Mononuclear cell (primary cell): Measurements from ENCODE around the gene CELA2B. TPM values are rescaled to one million over a fixed set of nuclear protein-coding genes. Genes with fewer than 3 reads are reported as not detected.
"Not testable (repeated sequence)": the region's sequence is repeated elsewhere in the genome, so short reads cannot be mapped to it uniquely, and the experiment has no call there.

Experiments
- H3K27me3 ChIP-seq: 2 replicates; pipeline ENCODE4 v1.6.0; 2011; ENCODE audit warnings: low read length, control low read depth; ENCODE audit not compliant: insufficient read depth
- H3K4me1 ChIP-seq: 2 replicates; pipeline ENCODE4 v1.5.1; 2011; ENCODE audit warnings: mild to moderate bottlenecking, low read length, control low read depth; ENCODE audit not compliant: insufficient read depth
- H3K4me3 ChIP-seq: 2 replicates; pipeline ENCODE4 v1.5.1; 2011; ENCODE audit warnings: mild to moderate bottlenecking, low read length, moderate library complexity
- H3K9me3 ChIP-seq: 2 replicates; pipeline ENCODE4 v1.5.1; 2011; ENCODE audit warnings: low read depth, mild to moderate bottlenecking, control low read depth, low read length
- total RNA-seq: library from RNA; depleted of rRNA; stranded (reverse); fragments of >200 nt; gene quantifications from one replicate; pipeline ENCODE4 v1.2.3, GENCODE V29; 2012

Gene CELA2B
- total RNA-seq, 1 donor = not detected

GRCh38 chr1:15471067-15471466, 4.8 kb upstream of the CELA2B start:
- not testable (repeated sequence) for H3K27me3 ChIP-seq, H3K4me3 ChIP-seq, H3K4me1 ChIP-seq, H3K9me3 ChIP-seq

- not testable (repeated sequence) for H3K27me3 ChIP-seq, H3K9me3 ChIP-seq, H3K4me1 ChIP-seq, H3K4me3 ChIP-seq
Observed at GRCh38 chr1:15471723-15472122, 4.2 kb upstream of the CELA2B start.

- H3K27me3 ChIP-seq = no peaks in the 10 kb centered on the region
- H3K4me3 ChIP-seq = no peak overlapping the region
- no peaks in the 10 kb centered on the region for H3K4me1 ChIP-seq
- no peaks in the 10 kb centered on the region for H3K9me3 ChIP-seq
Observed at GRCh38 chr1:15472587-15472986, 3.3 kb upstream of the CELA2B start.

GRCh38 chr1:15476927-15477326, 1.0 kb downstream of the CELA2B start:
- Histone ChIP-seq H3K9me3 (no peaks in the 10 kb centered on the region), H3K27me3 (no peaks in the 10 kb centered on the region), H3K4me3 (no peak overlapping the region), H3K4me1 (no peaks in the 10 kb centered on the region)

- Histone ChIP-seq H3K4me1 (no peaks in the 10 kb centered on the region), H3K9me3 (no peaks in the 10 kb centered on the region), H3K4me3 (no peak overlapping the region), H3K27me3 (no peaks in the 10 kb centered on the region)
Observed at GRCh38 chr1:15477646-15478212, 1.8 kb downstream of the CELA2B start.

GRCh38 chr1:15479654-15480347, 3.9 kb downstream of the CELA2B start:
- Histone ChIP-seq H3K4me1 (no peaks in the 10 kb centered on the region), H3K9me3 (no peaks in the 10 kb centered on the region), H3K4me3 (no peak overlapping the region), H3K27me3 (no peaks in the 10 kb centered on the region)

- not testable (repeated sequence) for H3K9me3 ChIP-seq, H3K4me1 ChIP-seq, H3K27me3 ChIP-seq, H3K4me3 ChIP-seq
Observed at GRCh38 chr1:15482455-15482854, 6.6 kb downstream of the CELA2B start.

- not testable (repeated sequence) for H3K4me1 ChIP-seq, H3K27me3 ChIP-seq, H3K9me3 ChIP-seq, H3K4me3 ChIP-seq
Observed at GRCh38 chr1:15482983-15483543, 7.2 kb downstream of the CELA2B start.

GRCh38 chr1:15483971-15484370, 8.1 kb downstream of the CELA2B start:
- H3K9me3 ChIP-seq = no peaks in the 10 kb centered on the region
- H3K27me3 ChIP-seq = no peaks in the 10 kb centered on the region
- H3K4me3 ChIP-seq = no peak overlapping the region
- no peaks in the 10 kb centered on the region for H3K4me1 ChIP-seq

GRCh38 chr1:15484443-15484842, 8.5 kb downstream of the CELA2B start:
- H3K27me3 ChIP-seq, H3K9me3 ChIP-seq, H3K4me1 ChIP-seq, H3K4me3 ChIP-seq: not testable (repeated sequence)

- no peaks in the 10 kb centered on the region for H3K27me3 ChIP-seq
Observed at GRCh38 chr1:15485636-15486035, 9.7 kb downstream of the CELA2B start.

GRCh38 chr1:15486844-15487610, 11.1 kb downstream of the CELA2B start:
- not testable (repeated sequence) for H3K4me1 ChIP-seq, H3K4me3 ChIP-seq, H3K9me3 ChIP-seq, H3K27me3 ChIP-seq

More at GRCh38 chr1:15485636-15486035, 9.7 kb downstream of the CELA2B start:
- H3K4me1 ChIP-seq = no peaks in the 10 kb centered on the region
- no peak overlapping the region for H3K4me3 ChIP-seq
- H3K9me3 ChIP-seq = no peaks in the 10 kb centered on the region

GRCh38 chr1:15488371-15488770, 12.5 kb downstream of the CELA2B start:
- no peaks in the 10 kb centered on the region for H3K9me3 ChIP-seq

GRCh38 chr1:15489052-15489736, 13.3 kb downstream of the CELA2B start:
- Histone ChIP-seq H3K4me1 (no peaks in the 10 kb centered on the region), H3K4me3 (no peak overlapping the region), H3K9me3 (no peaks in the 10 kb centered on the region), H3K27me3 (no peaks in the 10 kb centered on the region)

More at GRCh38 chr1:15488371-15488770, 12.5 kb downstream of the CELA2B start:
- H3K27me3 ChIP-seq = no peaks in the 10 kb centered on the region
- no peak overlapping the region for H3K4me3 ChIP-seq
- H3K4me1 ChIP-seq = no peaks in the 10 kb centered on the region

- H3K9me3 ChIP-seq, H3K4me1 ChIP-seq, H3K4me3 ChIP-seq, H3K27me3 ChIP-seq: not testable (repeated sequence)
Observed at GRCh38 chr1:15491010-15491409, 15.1 kb downstream of the CELA2B start.
